Left hindlimb (tissue), 1 donor: ENCODE measurements around the gene MYO1H.
"Not testable (repeated sequence)": the region's sequence is repeated elsewhere in the genome, so short reads cannot be mapped to it uniquely, and the experiment has no call there.

ENCODE experiments used
- DNase-seq: peaks from one replicate; pipeline ENCODE4 v3.0.0-alpha.2; 2018

MYO1H gene, protein sequence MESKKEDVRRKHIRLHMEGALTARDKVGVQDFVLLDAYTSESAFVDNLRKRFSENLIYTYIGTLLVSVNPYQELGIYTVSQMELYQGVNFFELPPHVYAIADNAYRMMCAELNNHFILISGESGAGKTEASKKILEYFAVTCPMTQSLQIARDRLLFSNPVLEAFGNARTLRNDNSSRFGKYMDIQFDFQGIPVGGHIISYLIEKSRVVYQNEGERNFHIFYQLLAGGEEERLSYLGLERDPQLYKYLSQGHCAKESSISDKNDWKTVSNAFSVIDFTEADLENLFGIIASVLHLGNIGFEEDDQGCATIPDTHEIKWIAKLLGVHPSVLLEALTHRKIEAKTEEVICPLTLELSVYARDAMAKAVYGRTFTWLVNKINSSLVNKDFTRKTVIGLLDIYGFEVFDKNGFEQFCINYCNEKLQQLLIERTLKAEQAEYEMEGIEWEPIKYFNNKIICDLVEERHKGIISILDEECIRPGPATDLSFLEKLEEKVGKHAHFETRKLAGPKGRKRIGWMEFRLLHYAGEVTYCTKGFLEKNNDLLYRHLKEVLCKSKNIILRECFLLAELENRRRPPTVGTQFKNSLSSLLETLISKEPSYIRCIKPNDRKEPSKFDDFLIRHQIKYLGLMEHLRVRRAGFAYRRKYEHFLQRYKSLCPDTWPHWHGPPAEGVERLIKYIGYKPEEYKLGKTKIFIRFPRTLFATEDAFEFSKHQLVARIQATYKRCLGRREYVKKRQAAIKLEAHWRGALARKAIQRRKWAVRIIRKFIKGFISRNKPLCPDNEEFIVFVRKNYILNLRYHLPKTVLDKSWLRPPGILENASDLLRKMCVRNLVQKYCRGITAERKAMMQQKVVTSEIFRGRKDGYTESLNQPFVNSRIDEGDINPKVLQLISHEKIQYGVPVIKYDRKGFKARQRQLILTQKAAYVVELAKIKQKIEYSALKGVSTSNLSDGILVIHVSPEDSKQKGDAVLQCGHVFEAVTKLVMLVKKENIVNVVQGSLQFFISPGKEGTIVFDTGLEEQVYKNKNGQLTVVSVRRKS

GRCh38 chr12:109347589-109347988, at the start of gene MYO1H:
Gene MYO1H (plus strand): TSS chr12:109347900. CDS start chr12:109347961, 61 bp downstream.
- no peak for DNase-seq

DNA sequence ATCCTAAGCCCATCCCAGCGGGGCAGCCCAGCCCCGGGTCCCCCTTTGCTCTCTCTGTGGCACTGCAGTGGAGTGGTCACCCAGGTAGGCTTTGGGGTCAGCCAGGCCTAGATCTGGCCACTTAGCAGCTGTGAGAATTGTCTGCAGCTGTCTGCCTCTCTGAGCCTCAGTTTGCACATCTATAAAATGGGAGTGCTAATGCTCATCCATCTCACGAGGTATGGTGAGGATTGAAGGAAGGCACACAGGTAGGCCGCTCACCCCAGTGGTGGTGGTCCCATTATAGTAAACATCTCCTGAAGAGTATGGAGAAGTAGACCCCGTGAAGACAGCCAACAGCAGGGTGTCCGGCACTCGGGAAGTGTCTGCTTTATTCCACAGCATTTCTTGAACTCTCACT, 47.9 kb upstream of the MYO1H start:
- DNase-seq, result no peak

DNA sequence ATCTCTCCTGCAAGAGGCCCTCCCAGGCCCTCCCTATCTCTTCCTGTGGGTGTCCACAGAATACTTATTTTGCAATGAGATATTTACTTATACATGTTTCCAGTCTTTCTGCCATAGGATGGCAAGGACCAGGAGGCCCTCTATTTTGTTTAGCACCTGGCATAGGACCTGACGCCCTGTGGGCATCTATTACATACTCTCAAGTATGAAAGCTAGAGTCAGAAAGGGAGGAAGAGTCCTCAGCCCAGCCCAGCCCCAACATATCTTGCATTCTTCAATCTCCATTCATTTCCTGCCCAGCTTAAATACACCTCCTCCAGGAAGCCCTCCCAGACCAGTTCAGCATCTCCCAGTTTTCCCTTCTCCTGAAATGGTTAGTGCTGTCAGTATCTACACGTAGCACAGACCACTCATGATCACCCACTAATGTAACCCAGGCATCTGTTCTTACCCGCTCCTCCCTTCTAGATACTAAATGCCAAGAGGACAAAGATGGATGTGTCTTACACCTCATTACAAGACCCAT, 46.0 kb upstream of the MYO1H start:
- no peak for DNase-seq

- DNase-seq, result no peak
Observed at GRCh38 chr12:109302358-109302757, 45.3 kb upstream of the MYO1H start.

DNA sequence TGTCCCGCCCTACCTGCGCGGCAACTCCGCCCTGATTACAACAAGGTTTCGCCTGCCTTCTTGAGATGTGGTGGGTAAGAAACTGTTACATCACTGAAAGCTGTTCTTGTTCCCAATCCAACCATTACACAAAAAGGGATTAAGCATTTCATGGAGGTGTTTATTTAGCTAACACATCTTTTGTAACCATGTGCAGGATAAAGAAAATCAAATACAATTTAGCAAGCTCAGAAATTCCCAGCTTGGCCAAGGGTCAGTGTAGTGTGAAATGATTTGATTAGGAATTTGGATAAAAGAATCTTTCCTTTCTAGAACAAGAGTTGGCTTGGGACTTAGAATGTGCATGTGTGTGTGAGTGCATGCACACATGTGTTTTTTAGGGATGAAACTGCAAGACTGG, 44.9 kb upstream of the MYO1H start:
- no peak for DNase-seq

DNA sequence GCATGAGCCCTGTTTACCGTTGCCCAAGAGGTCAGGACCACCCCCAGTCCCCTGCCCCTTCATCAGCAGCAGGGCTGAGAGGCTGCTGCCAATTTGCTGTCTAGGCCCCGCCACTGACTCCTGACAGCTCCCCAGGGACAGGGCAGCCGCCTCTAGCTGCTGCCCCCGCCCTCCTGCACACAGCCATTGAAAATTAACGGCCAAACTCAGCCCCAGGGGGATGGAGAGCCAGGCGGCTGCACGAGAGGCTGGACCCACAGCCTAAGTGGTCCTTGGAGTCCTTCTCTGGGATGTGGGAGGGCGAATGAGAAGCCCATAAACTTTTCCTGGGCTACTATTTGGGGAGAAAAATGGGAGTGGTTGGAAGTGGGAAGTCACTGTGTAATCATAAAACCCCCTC, 43.2 kb upstream of the MYO1H start:
- no peak for DNase-seq

GRCh38 chr12:109305547-109305946, 42.2 kb upstream of the MYO1H start:
- DNase-seq, result no peak

DNA sequence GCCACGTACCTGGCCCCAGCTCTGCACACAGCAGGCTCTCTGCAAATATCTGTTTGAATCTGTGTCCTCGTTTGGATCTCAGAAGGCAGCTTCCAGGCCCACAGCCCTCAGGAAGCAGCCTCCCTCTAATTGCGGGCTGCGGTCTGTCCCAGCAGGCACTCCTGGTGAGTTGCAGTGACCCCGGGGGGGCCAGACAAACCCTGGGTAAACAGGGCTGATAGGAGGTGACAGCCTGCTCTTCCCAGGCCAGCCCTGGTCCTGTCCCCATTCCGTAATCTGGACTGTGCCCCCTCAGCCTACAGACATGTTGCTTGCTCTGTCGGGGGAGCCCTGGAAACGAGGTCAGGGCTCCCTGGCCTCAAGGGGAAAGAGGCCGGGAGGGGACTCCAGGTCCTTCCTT, 40.6 kb upstream of the MYO1H start:
- DNase-seq, result no peak

GRCh38 chr12:109308534-109309380, 38.9 kb upstream of the MYO1H start, which contains the start of gene FOXN4:
Gene FOXN4 (minus strand): TSS chr12:109309284. CDS start chr12:109308321, 963 bp downstream.
- no peak for DNase-seq

DNA sequence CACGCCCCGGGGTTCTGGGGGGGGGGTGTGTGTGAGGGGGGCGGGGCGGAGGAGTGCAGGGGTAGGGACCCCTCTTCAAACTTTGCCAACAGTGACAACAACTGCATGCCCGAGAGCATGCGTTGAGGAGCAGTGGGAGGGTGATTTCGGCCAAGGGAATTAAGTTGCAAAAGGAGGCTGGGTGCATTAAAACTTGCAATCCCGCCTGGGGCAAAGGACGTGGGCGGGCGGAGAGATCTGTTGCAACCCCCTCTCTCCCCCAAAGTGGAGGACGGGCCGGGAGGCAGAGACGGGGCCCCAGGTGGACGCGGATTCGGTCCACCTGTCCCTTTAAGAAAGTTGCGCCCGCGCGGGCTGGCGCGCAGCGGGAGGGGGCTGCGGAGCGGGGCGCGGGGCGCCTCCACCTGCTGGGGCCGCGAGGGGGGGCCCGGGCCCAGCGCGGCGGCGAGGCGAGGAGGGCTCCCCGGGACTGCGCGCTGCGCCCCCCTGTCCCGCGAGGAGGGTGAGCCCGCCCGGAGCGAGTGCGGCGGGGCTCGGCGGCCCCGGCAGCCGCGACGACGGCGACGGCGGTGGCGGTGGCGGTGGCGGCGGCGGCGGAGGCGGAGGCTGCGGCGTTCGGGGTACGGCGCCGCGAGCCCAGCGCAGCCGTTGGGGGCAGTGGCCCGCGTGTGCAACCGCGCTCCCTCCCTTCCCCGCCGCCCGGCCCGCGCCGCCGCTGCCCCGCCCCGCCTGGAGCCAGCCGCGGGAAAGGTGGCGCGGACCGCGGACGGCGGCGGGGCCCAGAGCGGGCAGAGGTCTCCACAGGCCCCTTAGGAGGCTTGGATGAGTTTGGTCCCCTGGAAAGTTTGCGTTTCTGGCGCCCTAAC, 38.1 kb upstream of the MYO1H start:
- no peak for DNase-seq

- DNase-seq, result no peak
Observed at GRCh38 chr12:109310247-109311125, 37.2 kb upstream of the MYO1H start.

DNA sequence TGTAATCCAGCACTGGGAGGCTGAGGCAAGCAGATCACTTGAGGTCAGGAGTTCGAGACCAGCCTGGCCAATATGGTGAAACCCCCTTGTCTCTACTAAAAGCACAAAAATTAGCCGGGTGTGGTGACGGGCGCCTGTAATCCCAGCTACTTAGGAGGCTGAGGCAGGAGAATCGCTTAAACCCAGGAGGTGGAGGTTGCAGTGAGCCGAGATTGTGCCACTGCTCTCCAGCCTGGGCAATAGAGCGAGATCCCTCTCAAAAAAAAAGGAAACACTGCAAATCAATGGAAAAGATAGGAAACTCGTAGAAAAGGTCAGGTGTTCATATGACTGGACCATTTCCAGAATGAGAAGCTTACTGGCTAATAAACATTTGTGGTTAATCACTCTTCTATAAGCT, 26.4 kb upstream of the MYO1H start:
- DNase-seq, result not testable (repeated sequence)

GRCh38 chr12:109329003-109329402, 18.7 kb upstream of the MYO1H start:
- no peak for DNase-seq

GRCh38 chr12:109329686-109330085, 18.0 kb upstream of the MYO1H start:
- DNase-seq, result no peak

- DNase-seq, result no peak
Observed at GRCh38 chr12:109330282-109331230, 17.1 kb upstream of the MYO1H start.

DNA sequence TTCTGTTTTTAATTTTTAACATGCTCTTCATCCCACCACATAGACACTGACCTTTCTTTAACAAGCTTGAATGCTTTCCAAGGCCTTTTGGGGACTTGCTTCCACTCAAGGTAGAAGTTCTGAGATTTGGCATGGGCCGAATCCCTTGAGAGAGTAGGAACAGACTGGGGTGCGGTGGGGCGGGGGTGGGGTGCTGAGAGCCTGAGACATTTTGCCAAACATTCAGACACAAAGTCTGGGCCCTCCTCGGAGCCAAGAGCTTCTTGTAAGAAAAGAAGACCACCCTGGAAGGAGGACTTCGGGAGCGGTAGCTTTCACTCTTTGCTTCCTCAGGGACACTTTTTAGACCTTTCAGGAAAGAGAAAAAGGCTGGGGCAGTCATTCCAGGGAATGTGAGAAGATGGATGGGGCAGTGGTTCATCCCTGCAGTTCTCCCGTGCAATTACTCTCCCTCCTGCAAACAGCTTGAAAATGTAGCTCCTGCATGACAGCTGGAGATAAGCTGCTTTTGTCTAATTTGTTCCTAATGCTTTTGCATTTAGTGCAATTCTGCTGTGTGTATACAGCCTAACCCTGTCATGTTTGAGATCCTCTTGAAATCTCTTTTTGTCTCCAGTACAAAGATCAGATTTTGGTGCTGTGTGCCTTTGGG, 16.3 kb upstream of the MYO1H start:
- DNase-seq, result no peak

GRCh38 chr12:109334887-109335286, 12.8 kb upstream of the MYO1H start:
- DNase-seq, result no peak

- DNase-seq, result no peak
Observed at GRCh38 chr12:109336593-109336992, 11.1 kb upstream of the MYO1H start.
